GM19023 (cell line): ENCODE results near the gene HIGD1A.

ENCODE experiments used
- ATAC-seq: cut with Tn5 transposase; IDR thresholded peaks from one replicate; pipeline ENCODE4 v1.9.1; 2021; ENCODE audit warnings: mild to moderate bottlenecking, moderate library complexity; ENCODE audit not compliant: unreplicated experiment

HIGD1A gene

GRCh38 chr3:42762046-42762724 is 42.1 kb downstream of the HIGD1A start:
- ATAC-seq = no peak

- no peak for ATAC-seq
Observed at GRCh38 chr3:42758126-42758525, 46.2 kb downstream of the HIGD1A start.

DNA sequence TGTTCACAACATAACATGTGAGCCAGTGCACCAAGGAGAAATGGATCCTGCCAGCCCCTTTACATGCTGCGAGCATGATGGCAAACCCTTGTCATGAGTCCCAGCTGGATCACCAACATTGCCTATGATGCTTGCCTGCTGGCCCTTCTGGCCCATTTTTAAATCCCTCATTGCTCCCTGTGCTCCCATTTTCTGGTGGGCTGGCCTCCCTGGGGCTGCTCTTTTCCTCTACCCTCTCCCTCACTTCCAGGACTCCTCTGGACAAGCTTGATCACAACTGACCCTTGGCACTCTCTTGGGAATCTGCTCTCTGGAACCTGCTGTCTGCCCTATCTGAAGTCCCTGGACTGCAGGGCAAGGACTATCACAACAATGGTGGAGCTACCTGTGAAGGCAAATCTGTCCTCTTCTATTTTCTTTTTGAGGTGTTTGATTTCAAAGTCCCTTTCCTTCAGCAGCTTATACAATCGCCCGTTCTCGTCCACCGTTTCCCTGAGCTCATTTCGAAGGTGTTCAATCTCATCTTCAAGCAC is 47.5 kb downstream of the HIGD1A start:
- ATAC-seq = no peak

DNA sequence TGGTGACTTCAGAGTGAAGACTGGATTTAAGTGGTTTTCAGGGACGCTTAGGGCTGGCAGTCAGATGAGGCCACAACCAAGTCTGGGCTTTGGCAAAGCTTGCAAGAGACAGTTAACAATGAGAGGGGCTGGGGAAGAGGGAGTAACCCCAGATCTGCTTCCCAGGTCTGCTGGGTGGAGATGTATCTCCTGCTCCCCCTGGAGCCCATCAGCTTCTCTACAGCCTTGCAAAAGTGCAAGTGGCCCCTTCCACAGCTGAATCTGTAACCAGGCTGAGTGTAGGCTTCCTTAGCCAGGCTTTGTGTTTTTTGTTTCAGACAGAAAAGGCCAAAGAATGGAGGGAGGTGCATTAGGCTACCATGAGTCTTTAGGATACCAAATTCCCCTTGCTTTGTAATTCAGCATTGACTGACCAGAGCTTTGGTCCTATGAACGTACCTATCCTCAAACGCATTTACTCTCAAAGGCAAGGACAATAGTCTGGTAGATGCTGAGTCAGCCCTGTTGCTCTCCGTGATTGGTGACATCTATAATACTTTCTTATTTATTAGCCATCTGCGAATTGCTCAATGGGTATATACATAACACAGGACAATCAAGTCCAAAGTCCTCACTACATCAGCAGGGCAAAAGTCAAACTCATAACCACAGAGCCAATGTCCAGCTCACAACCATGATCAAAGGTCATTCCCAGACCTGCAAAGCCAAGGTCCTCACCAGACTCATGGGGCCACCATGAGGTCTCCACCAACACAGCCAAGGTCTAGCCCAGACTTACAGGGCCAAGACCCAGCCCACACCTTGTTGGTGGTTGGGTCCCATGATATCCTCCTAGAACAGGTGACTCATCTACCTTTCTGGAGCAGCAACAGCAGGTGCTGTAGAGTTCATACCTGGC is 48.4 kb downstream of the HIGD1A start:
- ATAC-seq = no peak

GRCh38 chr3:42753757-42754156 is 50.5 kb downstream of the HIGD1A start:
- ATAC-seq = no peak

GRCh38 chr3:42752961-42753360 is 51.3 kb downstream of the HIGD1A start:
- ATAC-seq = no peak

DNA sequence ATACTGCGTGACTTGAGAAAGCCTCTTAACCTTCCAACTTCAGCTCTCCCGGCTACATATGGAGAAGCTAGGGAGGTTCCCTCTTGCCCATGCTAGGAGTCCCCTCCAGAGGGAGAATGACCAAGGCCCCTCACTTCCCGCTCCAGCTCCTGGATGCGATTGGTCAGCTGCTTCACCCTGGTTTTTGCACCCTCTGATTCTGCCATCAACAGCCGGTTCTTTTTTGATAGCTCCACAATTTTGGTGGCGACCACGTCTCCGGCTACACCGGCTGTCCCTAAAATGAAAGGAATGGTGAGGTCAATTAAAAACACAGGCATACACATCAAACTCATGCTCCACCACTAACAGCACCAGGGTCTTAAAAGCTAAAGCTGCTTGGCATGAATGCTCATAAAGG is 51.8 kb downstream of the HIGD1A start:
- no peak for ATAC-seq

DNA sequence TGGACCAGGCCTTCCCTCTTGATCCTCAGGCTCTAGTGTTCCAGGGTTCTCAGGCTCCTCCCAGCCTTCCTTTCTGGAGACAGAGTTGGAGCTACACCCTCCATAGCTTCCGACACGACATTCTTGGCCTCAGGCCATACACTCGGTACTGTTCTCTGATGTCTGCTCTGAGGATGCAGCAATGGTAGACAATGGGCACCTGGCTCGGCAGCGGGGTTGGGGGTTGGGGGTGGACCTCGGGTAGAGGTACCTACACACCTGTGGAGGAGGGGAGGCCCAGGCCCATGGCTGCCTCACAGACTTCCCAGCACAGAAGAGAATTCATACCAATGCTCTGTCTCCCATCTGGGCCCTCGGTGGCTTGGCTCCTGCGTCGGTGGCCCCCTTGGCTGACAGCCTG is 52.7 kb downstream of the HIGD1A start:
- no peak for ATAC-seq

- ATAC-seq = no peak
Observed at GRCh38 chr3:42750834-42751233, 53.5 kb downstream of the HIGD1A start.

DNA sequence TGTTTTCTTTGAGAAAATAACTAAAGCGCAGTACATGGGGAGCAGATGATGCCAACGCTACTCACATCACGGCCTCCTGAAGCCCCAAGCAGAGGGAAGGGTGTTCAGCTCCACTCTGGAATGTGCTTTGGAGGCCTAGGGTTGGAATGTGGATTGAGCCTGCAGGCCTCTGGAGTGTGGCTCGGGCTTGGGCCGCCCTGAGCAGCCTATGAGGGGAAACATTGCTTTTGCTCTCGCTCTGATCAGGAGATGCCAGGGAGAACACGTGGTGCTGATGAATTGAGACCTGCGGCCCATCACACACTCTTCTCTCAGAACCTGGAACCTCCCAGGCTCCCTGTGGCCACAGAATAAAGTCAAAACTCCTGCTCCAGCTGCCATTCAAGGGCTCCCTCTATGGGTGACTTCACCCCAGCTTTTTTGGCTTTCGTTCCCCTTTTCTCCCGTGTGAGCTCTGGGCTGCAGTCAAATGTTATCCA is 54.5 kb downstream of the HIGD1A start:
- no peak for ATAC-seq

- no peak for ATAC-seq
Observed at GRCh38 chr3:42749025-42749752, 55.1 kb downstream of the HIGD1A start.

- no peak for ATAC-seq
Observed at GRCh38 chr3:42747581-42747980, 56.7 kb downstream of the HIGD1A start.

- no peak for ATAC-seq
Observed at GRCh38 chr3:42746455-42747450, 57.5 kb downstream of the HIGD1A start.

- ATAC-seq = no peak
Observed at GRCh38 chr3:42745776-42746454, 58.4 kb downstream of the HIGD1A start.

DNA sequence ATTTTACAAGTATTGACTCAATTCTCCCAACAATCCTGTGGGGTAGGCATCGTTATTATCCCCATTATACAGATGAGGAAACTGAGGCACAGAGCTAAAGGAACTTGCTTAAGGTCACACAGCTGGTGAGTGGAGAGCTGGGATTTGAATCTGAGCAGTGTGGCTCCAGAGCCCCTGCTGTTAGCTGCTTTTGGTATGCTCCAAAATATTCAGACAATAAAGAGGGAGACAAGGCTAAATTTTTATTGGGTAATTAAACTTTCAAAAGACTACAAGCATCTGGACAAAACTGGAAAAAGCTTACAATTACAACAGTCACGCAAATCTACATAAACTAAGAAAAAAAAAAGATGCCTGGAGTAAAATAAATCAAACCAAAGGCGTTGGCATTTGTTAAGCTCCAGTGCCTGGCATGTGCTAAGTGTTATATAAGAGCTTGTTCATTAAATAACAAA is 59.0 kb downstream of the HIGD1A start:
- no peak for ATAC-seq

- no peak for ATAC-seq
Observed at GRCh38 chr3:42743204-42743995, 60.9 kb downstream of the HIGD1A start.

- no peak for ATAC-seq
Observed at GRCh38 chr3:42742688-42743087, 61.6 kb downstream of the HIGD1A start.

DNA sequence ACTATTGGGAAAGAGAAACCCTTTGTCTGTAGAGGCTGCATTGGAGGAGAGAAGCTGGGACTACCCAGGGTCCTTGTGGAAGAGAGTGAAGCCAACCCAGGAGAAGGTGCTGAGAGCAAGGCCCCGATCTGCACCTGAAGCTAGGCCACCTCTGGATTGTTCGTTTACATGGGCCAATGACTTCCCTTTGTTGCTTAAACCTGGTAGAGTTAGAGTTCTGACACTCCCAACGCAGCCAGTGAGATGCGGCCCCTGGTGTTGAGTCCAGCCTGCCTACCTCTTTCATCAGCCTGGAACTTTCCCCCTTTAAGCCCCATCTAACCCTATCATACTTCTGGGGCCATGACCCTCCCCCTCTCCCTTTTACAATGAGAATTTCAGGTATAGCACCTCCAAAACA is 62.0 kb downstream of the HIGD1A start:
- ATAC-seq = no peak

- ATAC-seq = no peak
Observed at GRCh38 chr3:42741796-42742195, 62.5 kb downstream of the HIGD1A start.
